Erythroblast (primary cell): Measurements from ENCODE around the gene DNAH11.

Experiments used
- GATA1 ChIP-seq: IDR thresholded peaks from 2 replicates; pipeline ENCODE4 v1.6.1; 2011; ENCODE audit warnings: low read depth, mild to moderate bottlenecking, control low read depth, low read length, moderate library complexity
- POLR2A ChIP-seq: IDR thresholded peaks from 2 replicates; pipeline ENCODE4 v1.6.1; 2011; ENCODE audit warnings: mild to moderate bottlenecking, low read length

GRCh38 chr7:21938463-21938862 is 395.6 kb downstream of the DNAH11 start:
- TF ChIP-seq POLR2A (no peak), GATA1 (no peak)
